RWPE2 (cell line): Measurements from ENCODE around the gene LARP6.

Experiments used
- ATAC-seq: fragments of 200-7000 bp; cut with Tn5 transposase; 3 replicates; pipeline ENCODE4 v1.9.1; 2021; ENCODE audit warnings: low read depth
- DNase-seq: peaks from one replicate; pipeline ENCODE4 v3.0.0-alpha.2; 2020; ENCODE audit warnings: low spot score
- H3K27ac ChIP-seq: fragments of 450-650 bp; 2 replicates; pipeline ENCODE4 v1.5.1; 2017; ENCODE audit warnings: mild to moderate bottlenecking; ENCODE audit not compliant: poor library complexity, severe bottlenecking
- H3K27me3 ChIP-seq: fragments of 250-450 bp; sonication (Bioruptor Pico); 2 replicates; pipeline ENCODE4 v1.5.1; 2021; ENCODE audit warnings: mild to moderate bottlenecking, moderate library complexity; ENCODE audit not compliant: insufficient read depth, poor library complexity, severe bottlenecking
- H3K36me3 ChIP-seq: fragments of 250-450 bp; sonication (Bioruptor Pico); 2 replicates; pipeline ENCODE4 v1.5.1; 2020; ENCODE audit warnings: low read depth, mild to moderate bottlenecking, moderate library complexity
- H3K4me1 ChIP-seq: fragments of 250-450 bp; sonication (Bioruptor Pico); 2 replicates; pipeline ENCODE4 v1.5.1; 2021; ENCODE audit warnings: mild to moderate bottlenecking, moderate library complexity; ENCODE audit not compliant: insufficient read depth, poor library complexity, severe bottlenecking
- H3K4me3 ChIP-seq: fragments of 250-450 bp; sonication (Bioruptor Pico); 2 replicates; pipeline ENCODE4 v1.5.1; 2021; ENCODE audit warnings: mild to moderate bottlenecking, moderate library complexity; ENCODE audit not compliant: severe bottlenecking
- H3K9me3 ChIP-seq: fragments of 250-450 bp; sonication (Bioruptor Pico); 2 replicates; pipeline ENCODE4 v1.5.1; 2021; ENCODE audit warnings: mild to moderate bottlenecking, moderate library complexity; ENCODE audit not compliant: severe bottlenecking
- TF ChIP-seq, protein P1 (sequence below): fragments of 450-650 bp; IDR thresholded peaks from one replicate; pipeline ENCODE4 v1.5.1; 2017; ENCODE audit warnings: mild to moderate bottlenecking, moderate library complexity; ENCODE audit not compliant: poor library complexity, severe bottlenecking

LARP6 gene

DNA sequence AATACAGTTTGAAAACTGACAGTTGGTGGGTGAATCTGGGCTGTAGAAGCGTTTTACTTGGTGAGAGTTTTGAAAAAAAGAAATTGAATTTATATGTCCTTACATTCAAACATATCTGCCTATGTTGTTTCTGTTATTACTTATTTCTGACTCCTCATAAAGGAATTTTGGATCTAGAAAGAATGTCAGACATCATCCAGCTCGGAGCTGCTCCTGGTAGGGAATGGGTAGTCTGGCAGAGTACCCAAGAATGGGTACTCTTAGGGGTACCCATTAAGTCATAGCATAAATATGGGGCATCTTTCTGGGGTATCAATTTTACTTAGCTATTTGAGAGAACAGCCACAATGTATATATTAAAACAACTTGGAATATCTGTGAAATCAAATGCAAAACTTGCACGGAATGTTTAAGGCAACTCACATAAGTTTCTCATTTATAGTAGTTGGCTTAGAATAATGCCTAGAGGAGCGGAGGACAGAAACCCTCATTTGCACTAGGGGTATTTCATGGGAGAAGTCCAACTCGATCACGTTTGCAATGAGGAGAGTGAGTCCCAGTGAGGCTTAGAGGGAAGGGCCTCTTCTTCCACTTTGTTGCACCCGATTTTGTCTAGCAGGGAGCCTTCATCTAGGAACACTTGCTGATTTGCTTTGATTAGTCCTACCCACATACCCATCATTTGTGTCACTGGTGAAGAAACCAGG lies 2.4 kb upstream of the LARP6 start:
- Histone ChIP-seq H3K9me3 (no peaks in the 10 kb centered on the region), H3K27me3 (no peaks in the 10 kb centered on the region), H3K27ac (peak overlapping the region; percentile 70), H3K36me3 (peaks cover 5% of the 10 kb centered on the region), H3K4me3 (no peak overlapping the region), H3K4me1 (peaks cover 26% of the 10 kb centered on the region)
- DNase-seq = no peak
- TF ChIP-seq, protein P1, sequence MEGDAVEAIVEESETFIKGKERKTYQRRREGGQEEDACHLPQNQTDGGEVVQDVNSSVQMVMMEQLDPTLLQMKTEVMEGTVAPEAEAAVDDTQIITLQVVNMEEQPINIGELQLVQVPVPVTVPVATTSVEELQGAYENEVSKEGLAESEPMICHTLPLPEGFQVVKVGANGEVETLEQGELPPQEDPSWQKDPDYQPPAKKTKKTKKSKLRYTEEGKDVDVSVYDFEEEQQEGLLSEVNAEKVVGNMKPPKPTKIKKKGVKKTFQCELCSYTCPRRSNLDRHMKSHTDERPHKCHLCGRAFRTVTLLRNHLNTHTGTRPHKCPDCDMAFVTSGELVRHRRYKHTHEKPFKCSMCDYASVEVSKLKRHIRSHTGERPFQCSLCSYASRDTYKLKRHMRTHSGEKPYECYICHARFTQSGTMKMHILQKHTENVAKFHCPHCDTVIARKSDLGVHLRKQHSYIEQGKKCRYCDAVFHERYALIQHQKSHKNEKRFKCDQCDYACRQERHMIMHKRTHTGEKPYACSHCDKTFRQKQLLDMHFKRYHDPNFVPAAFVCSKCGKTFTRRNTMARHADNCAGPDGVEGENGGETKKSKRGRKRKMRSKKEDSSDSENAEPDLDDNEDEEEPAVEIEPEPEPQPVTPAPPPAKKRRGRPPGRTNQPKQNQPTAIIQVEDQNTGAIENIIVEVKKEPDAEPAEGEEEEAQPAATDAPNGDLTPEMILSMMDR = no peak
- no peak for ATAC-seq

DNA sequence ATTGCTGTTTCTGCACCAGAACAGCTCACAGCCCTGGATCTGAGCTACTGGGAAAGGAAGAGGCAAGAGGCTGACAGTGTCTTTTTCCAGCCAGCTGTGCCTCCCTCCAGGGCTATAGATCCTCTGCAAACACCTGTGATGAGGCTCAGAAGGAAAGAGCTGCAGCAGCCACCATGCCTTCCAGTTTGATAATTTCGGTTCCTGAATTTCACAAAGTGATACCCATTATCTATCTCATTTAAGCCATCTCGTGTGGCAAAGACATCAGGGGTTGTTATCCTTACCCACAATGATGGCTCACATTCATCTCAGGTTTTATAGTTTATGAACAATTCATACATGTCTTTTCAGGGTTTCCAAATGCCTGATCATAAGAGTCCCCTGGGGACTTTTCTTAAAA lies 1.8 kb upstream of the LARP6 start:
- H3K4me1 ChIP-seq = peaks cover 26% of the 10 kb centered on the region
- H3K27ac ChIP-seq = peak overlapping the region; percentile 70
- H3K36me3 ChIP-seq = peaks cover 11% of the 10 kb centered on the region
- DNase-seq (no peak), ATAC-seq (no peak)
- TF ChIP-seq, protein P1 = no peak
- H3K9me3 ChIP-seq = no peaks in the 10 kb centered on the region
- H3K4me3 ChIP-seq = no peak overlapping the region
- no peaks in the 10 kb centered on the region for H3K27me3 ChIP-seq

DNA sequence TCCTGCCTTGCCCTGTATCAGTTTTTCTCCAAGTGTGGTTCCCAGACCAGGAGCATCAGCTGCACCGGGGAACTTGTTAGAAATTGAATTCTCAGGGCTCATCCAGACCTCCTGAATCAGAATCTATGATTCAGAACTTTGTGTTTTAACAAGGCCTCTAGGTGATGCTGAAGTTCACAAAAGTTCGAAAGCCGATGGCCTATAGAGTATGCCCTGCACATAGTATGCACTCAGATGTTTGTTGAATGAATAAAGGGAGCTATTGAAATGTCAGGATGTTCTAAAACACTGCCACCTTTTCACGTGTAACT lies 664 bp upstream of the LARP6 start:
- Histone ChIP-seq H3K36me3 (peaks cover 22% of the 10 kb centered on the region), H3K4me3 (peak overlapping the region; percentile 89), H3K9me3 (no peaks in the 10 kb centered on the region), H3K4me1 (peaks cover 26% of the 10 kb centered on the region), H3K27me3 (no peaks in the 10 kb centered on the region), H3K27ac (peak overlapping the region; percentile 70)
- ATAC-seq = peak; percentile 20
- TF ChIP-seq, protein P1 = peak; percentile 72
- no peak for DNase-seq

DNA sequence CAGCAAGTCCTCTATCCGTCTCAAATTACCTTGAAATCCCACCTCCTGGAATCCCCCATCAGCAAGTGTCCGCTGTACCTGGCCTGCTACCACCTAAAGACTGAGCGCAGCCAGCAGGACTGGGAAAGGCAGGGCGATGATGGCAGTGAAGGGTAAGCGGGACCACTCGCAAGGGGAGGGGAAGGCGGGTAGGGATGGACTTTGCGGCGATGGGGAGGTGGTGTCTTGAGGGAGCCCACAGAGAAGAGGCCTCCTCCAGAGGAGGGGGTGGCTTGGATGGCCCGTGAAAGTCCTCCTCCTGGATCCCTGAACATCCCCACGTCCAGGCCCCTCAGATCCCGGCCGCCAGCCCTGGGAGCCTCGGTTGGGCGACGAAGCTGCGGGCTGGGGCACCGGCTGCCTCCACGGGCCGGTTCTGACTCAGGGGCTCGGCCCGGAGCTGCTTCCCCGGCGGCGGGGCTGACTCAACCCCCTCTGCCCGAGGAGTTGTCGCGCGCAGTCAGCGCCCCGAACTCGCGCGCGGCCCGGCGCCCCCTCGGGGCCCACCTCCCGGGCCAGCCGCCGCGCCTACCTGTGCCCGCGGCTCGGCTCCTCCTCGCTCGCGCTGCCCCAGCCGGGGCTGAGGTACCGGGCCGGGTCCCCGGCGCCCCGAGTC lies 512 bp downstream of the LARP6 start:
- Histone ChIP-seq H3K4me3 (peak overlapping the region; percentile 89), H3K9me3 (no peaks in the 10 kb centered on the region), H3K4me1 (peaks cover 26% of the 10 kb centered on the region), H3K27me3 (no peaks in the 10 kb centered on the region), H3K36me3 (peaks cover 33% of the 10 kb centered on the region), H3K27ac (peak overlapping the region; percentile 70)
- TF ChIP-seq, protein P1 = no peak
- DNase-seq (no peak), ATAC-seq (peak; percentile 33)
